Activated T-cell treated with anti-CD3 and anti-CD28 coated beads, Interleukin-2, amount 50 U/mL, for 24 hours (primary cell): ENCODE results near the gene TBCD.

Experiments used
- DNase-seq: peaks from one replicate; pipeline ENCODE4 v3.0.0-alpha.2; 2020
- H3K27ac Mint-ChIP-seq: 2 replicates; pipeline ENCODE4 v1.8.0; 2020; ENCODE audit warnings: mild to moderate bottlenecking, mixed read lengths
- H3K27me3 Mint-ChIP-seq: 2 replicates; pipeline ENCODE4 v1.8.0; 2020; ENCODE audit warnings: mixed read lengths
- H3K36me3 Mint-ChIP-seq: 2 replicates; pipeline ENCODE4 v1.8.0; 2020; ENCODE audit warnings: low read depth, mixed read lengths
- H3K4me1 Mint-ChIP-seq: 2 replicates; pipeline ENCODE4 v1.8.0; 2020; ENCODE audit warnings: low read depth, mixed read lengths
- H3K4me3 Mint-ChIP-seq: 2 replicates; pipeline ENCODE4 v1.8.0; 2020; ENCODE audit warnings: mild to moderate bottlenecking, moderate library complexity, mixed read lengths
- H3K9me3 Mint-ChIP-seq: 2 replicates; pipeline ENCODE4 v1.8.0; 2020; ENCODE audit warnings: mixed read lengths

Gene TBCD

GRCh38 chr17:82892899-82893565, 141.2 kb downstream of the TBCD start:
- Mint-ChIP-seq H3K4me1 (peaks cover 43% of the 10 kb centered on the region), H3K27ac (peak overlapping the region; percentile 93), H3K27me3 (no peaks in the 10 kb centered on the region), H3K4me3 (peak overlapping the region; percentile 64), H3K9me3 (no peaks in the 10 kb centered on the region), H3K36me3 (peaks cover 71% of the 10 kb centered on the region)
- DNase-seq = peak; percentile 64

- no peaks in the 10 kb centered on the region for H3K9me3 Mint-ChIP-seq
- H3K27me3 Mint-ChIP-seq = no peaks in the 10 kb centered on the region
- H3K4me3 Mint-ChIP-seq = peak overlapping the region; percentile 64
- H3K4me1 Mint-ChIP-seq = peaks cover 46% of the 10 kb centered on the region
- DNase-seq = no peak
- peaks cover 74% of the 10 kb centered on the region for H3K36me3 Mint-ChIP-seq
- H3K27ac Mint-ChIP-seq = peak overlapping the region; percentile 93
Measured at GRCh38 chr17:82893779-82894178, 141.9 kb downstream of the TBCD start.

- Mint-ChIP-seq H3K27ac (peak overlapping the region; percentile 93), H3K4me3 (peak overlapping the region; percentile 64), H3K9me3 (no peaks in the 10 kb centered on the region), H3K27me3 (no peaks in the 10 kb centered on the region), H3K36me3 (peaks cover 76% of the 10 kb centered on the region), H3K4me1 (peaks cover 46% of the 10 kb centered on the region)
- DNase-seq = no peak
Measured at GRCh38 chr17:82894389-82894788, 142.5 kb downstream of the TBCD start.

- Mint-ChIP-seq H3K4me1 (peaks cover 50% of the 10 kb centered on the region), H3K9me3 (no peaks in the 10 kb centered on the region), H3K27me3 (no peaks in the 10 kb centered on the region), H3K36me3 (peaks cover 73% of the 10 kb centered on the region), H3K4me3 (no peak overlapping the region), H3K27ac (no peak overlapping the region)
- DNase-seq = no peak
Measured at GRCh38 chr17:82895087-82895486, 143.2 kb downstream of the TBCD start.

GRCh38 chr17:82896071-82897000, 144.5 kb downstream of the TBCD start:
- no peak for DNase-seq
- Mint-ChIP-seq H3K27me3 (no peaks in the 10 kb centered on the region), H3K4me1 (peaks cover 53% of the 10 kb centered on the region), H3K27ac (no peak overlapping the region), H3K9me3 (no peaks in the 10 kb centered on the region), H3K36me3 (peaks cover 74% of the 10 kb centered on the region), H3K4me3 (no peak overlapping the region)

- Mint-ChIP-seq H3K4me3 (no peak overlapping the region), H3K27ac (no peak overlapping the region), H3K27me3 (no peaks in the 10 kb centered on the region), H3K36me3 (peaks cover 80% of the 10 kb centered on the region), H3K9me3 (no peaks in the 10 kb centered on the region), H3K4me1 (peaks cover 44% of the 10 kb centered on the region)
- no peak for DNase-seq
Measured at GRCh38 chr17:82897514-82898249, 145.8 kb downstream of the TBCD start.

- peaks cover 79% of the 10 kb centered on the region for H3K36me3 Mint-ChIP-seq
- DNase-seq = no peak
- H3K9me3 Mint-ChIP-seq = no peaks in the 10 kb centered on the region
- no peak overlapping the region for H3K4me3 Mint-ChIP-seq
- H3K27ac Mint-ChIP-seq = no peak overlapping the region
- no peaks in the 10 kb centered on the region for H3K27me3 Mint-ChIP-seq
- H3K4me1 Mint-ChIP-seq = peaks cover 30% of the 10 kb centered on the region
Measured at GRCh38 chr17:82898976-82899514, 147.2 kb downstream of the TBCD start.

GRCh38 chr17:82899941-82900340, 148.1 kb downstream of the TBCD start:
- H3K27ac Mint-ChIP-seq = peak overlapping the region; percentile 19
- DNase-seq = no peak
- H3K4me1 Mint-ChIP-seq = peaks cover 21% of the 10 kb centered on the region
- H3K27me3 Mint-ChIP-seq = no peaks in the 10 kb centered on the region
- no peak overlapping the region for H3K4me3 Mint-ChIP-seq
- peaks cover 80% of the 10 kb centered on the region for H3K36me3 Mint-ChIP-seq
- H3K9me3 Mint-ChIP-seq = no peaks in the 10 kb centered on the region

- H3K9me3 Mint-ChIP-seq = no peaks in the 10 kb centered on the region
- no peaks in the 10 kb centered on the region for H3K27me3 Mint-ChIP-seq
- DNase-seq = no peak
- no peak overlapping the region for H3K4me3 Mint-ChIP-seq
- peaks cover 15% of the 10 kb centered on the region for H3K4me1 Mint-ChIP-seq
- H3K36me3 Mint-ChIP-seq = peaks cover 74% of the 10 kb centered on the region
- no peak overlapping the region for H3K27ac Mint-ChIP-seq
Measured at GRCh38 chr17:82900741-82901140, 148.9 kb downstream of the TBCD start.

GRCh38 chr17:82901356-82901755, 149.5 kb downstream of the TBCD start:
- Mint-ChIP-seq H3K4me3 (no peak overlapping the region), H3K4me1 (peaks cover 15% of the 10 kb centered on the region), H3K36me3 (peaks cover 75% of the 10 kb centered on the region), H3K27ac (no peak overlapping the region), H3K9me3 (no peaks in the 10 kb centered on the region), H3K27me3 (no peaks in the 10 kb centered on the region)
- DNase-seq = no peak

- H3K27me3 Mint-ChIP-seq = no peaks in the 10 kb centered on the region
- H3K4me3 Mint-ChIP-seq = no peak overlapping the region
- no peaks in the 10 kb centered on the region for H3K9me3 Mint-ChIP-seq
Measured at GRCh38 chr17:82901856-82902255, 150.0 kb downstream of the TBCD start.

GRCh38 chr17:82902972-82903874, 151.4 kb downstream of the TBCD start:
- H3K27me3 Mint-ChIP-seq = no peaks in the 10 kb centered on the region
- H3K4me3 Mint-ChIP-seq = no peak overlapping the region
- H3K36me3 Mint-ChIP-seq = peaks cover 81% of the 10 kb centered on the region
- H3K4me1 Mint-ChIP-seq = peaks cover 18% of the 10 kb centered on the region
- H3K27ac Mint-ChIP-seq = no peak overlapping the region
- no peak for DNase-seq
- H3K9me3 Mint-ChIP-seq = no peaks in the 10 kb centered on the region

More at GRCh38 chr17:82901856-82902255, 150.0 kb downstream of the TBCD start:
- Mint-ChIP-seq H3K36me3 (peaks cover 76% of the 10 kb centered on the region), H3K27ac (no peak overlapping the region), H3K4me1 (peaks cover 14% of the 10 kb centered on the region)
- DNase-seq = no peak

- H3K9me3 Mint-ChIP-seq = no peaks in the 10 kb centered on the region
- DNase-seq = no peak
- peaks cover 80% of the 10 kb centered on the region for H3K36me3 Mint-ChIP-seq
- peaks cover 24% of the 10 kb centered on the region for H3K4me1 Mint-ChIP-seq
- no peaks in the 10 kb centered on the region for H3K27me3 Mint-ChIP-seq
- H3K27ac Mint-ChIP-seq = no peak overlapping the region
- no peak overlapping the region for H3K4me3 Mint-ChIP-seq
Measured at GRCh38 chr17:82905130-82905529, 153.3 kb downstream of the TBCD start.
